T-helper 2 cell (primary cell): ENCODE data around the gene ASTL.
A peak's percentile ranks its signal among the peaks of the same experiment; 100 is the strongest.

ENCODE experiments used
- DNase-seq, 5 experiments: peaks; one replicate each; pipeline versions ENCODE4 v3.0.0 to v3.0.0-alpha.2; 2012 to 2022

Gene ASTL

GRCh38 chr2:96112501-96113366 is 25.6 kb downstream of the ASTL start:
- DNase-seq = peak in 1 of 5 experiments; percentile 5

- peak in 1 of 5 experiments; percentile 6 for DNase-seq
Observed at GRCh38 chr2:96111823-96112500, 26.3 kb downstream of the ASTL start.

GRCh38 chr2:96111257-96111640 is 27.1 kb downstream of the ASTL start:
- no peak for DNase-seq

- peak in 1 of 5 experiments; percentile 5 for DNase-seq
Observed at GRCh38 chr2:96110621-96111256, 27.6 kb downstream of the ASTL start.

DNA sequence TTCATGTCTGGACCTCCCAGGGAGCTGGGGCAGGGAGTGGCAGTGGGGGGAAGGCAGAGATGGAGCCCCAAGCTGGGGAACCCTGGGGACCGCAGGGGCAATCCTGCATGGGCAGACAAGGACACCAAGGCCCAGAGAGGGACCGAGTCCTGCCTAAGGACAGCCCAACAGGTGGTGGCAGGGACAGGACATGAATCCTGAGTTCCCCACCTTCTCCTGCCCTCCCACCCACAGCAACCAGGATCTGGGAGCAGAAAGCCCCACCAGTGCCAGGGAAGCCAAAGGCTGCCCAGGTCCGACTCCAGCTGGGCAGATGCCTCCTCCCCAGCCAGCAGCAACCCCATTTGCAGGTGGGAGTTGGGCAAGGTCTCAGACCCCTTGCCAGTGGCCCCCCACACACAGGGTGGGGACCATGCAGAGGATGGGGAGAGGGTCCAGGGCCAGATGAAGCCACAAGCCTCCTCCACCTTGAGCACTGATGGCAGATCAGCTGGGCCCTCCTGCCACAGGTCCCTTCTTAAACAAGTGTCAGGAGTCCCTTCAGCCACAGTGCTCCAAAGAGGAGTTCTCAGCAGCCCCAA is 28.3 kb downstream of the ASTL start:
- peak in 1 of 5 experiments; percentile 6 for DNase-seq

- DNase-seq = peak in 1 of 5 experiments; percentile 1
Observed at GRCh38 chr2:96109361-96109680, 29.0 kb downstream of the ASTL start.

- DNase-seq = peak in 1 of 5 experiments; percentile 3
Observed at GRCh38 chr2:96108541-96109360, 29.6 kb downstream of the ASTL start.

DNA sequence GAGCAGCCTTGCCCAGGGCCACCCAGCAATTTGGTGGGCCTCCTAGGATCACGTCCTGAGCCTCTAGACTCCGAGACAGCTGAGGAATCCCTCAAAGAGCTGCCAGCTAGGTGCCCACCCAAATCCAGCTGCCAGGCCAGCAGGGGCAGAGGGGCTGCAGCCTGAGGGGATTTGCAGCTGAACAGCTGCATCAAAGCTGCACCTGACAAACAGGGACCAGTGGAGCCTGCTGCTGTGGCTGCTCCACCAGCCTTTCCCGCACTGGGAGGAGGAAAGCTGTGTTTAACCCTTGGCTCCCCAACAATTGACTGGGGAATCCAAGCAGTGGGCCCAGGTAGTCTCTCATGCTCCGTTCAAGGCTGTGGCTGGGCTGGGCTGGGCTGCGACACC is 30.2 kb downstream of the ASTL start:
- peak in 1 of 5 experiments; percentile 2 for DNase-seq

GRCh38 chr2:96107708-96108065 is 30.6 kb downstream of the ASTL start:
- DNase-seq = peak in 1 of 5 experiments; percentile 6

- no peak for DNase-seq
Observed at GRCh38 chr2:96106991-96107707, 31.2 kb downstream of the ASTL start.

- DNase-seq = no peak
Observed at GRCh38 chr2:96105994-96106715, 32.1 kb downstream of the ASTL start.

- peak in 1 of 5 experiments; percentile 4 for DNase-seq
Observed at GRCh38 chr2:96105152-96105915, 33.0 kb downstream of the ASTL start.

GRCh38 chr2:96104487-96104861 is 33.8 kb downstream of the ASTL start:
- no peak for DNase-seq

DNA sequence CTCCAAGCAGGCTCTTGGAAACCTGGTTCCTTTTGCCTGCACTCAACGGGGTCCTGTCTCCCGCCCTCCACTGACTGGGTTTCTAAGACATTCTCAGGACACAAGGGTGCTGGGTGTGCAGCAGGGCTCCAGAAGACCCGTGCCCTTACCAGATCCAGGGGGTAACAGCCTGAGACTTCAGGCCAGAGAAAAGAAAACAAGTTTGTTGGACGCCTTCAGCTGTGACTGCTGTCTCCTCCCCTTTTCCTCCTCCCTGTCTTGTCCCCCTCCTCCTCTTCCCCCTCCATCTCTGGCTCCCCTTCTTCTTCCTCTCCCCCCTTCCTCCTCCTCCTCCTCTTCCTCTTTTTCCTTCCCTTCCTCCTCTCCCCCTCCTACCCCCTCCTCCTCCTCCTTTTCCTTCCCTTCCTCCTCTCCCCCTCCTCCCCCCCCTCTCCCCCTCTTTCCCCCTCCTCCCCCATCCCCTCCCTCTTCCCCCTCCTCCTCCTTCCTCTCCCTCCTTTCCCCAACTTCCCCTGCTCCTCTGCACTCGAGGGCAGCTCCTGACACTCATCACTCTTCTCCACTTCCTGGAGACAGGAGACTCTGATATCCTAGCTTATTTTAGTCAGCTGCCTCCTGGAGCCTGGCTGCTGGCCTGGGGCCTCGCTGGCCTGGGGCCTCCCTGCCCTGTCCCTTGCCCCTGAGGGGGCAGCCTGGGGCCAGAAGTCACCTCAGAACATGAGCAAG is 34.4 kb downstream of the ASTL start:
- DNase-seq = peak in 1 of 5 experiments; percentile 2

GRCh38 chr2:96103187-96103601 is 35.1 kb downstream of the ASTL start:
- peak in 1 of 5 experiments; percentile 4 for DNase-seq

DNA sequence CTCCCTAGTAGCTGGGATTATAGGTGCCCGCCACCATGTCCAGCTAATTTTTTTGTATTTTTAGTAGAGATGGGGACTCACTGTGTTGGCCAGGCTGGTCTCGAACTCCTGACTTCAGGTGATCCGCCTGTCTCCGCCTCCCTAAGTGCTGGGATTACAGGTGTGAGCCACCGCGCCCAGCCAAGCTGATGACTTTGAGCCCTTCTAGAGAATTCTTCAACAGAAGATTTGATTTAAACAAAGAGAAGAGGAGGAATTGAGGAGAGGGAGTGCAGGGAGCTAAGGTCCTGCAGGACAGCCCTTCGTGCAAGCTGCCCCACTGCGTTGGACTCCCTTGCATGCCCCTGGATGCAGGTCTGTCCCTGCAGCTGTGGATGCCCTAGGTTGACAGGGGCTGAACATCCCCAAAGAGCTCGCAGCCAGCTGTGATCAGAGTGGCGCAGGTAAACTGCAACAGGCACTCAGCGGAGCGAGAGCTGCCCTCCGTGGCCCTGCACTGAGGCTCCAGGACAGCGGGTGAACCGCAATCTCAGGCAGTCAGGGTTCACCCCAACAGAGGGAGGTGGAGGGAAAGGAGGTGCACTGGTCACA is 35.6 kb downstream of the ASTL start:
- DNase-seq = peak in 1 of 5 experiments; percentile 2

DNA sequence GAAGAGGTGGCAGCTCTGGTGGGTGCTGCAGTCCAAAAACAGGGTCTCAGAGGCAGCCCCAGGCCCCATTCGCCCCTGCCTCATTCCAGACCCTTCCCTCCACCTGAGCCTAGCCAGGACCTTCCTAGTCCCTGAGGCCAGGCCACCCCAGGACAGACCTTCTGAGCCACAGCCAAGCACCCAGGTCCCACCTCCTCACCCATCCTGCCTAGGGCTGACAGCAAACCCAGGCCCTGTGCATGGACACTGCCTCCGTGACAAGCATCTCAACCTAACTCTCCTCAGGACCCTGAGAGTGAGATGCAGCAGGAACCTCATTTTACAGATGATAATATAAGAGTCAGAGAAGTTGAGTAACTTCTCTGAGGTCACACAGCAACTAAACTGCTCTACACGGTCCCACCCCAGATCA is 37.4 kb downstream of the ASTL start:
- DNase-seq = peak in 1 of 5 experiments; percentile 5

DNA sequence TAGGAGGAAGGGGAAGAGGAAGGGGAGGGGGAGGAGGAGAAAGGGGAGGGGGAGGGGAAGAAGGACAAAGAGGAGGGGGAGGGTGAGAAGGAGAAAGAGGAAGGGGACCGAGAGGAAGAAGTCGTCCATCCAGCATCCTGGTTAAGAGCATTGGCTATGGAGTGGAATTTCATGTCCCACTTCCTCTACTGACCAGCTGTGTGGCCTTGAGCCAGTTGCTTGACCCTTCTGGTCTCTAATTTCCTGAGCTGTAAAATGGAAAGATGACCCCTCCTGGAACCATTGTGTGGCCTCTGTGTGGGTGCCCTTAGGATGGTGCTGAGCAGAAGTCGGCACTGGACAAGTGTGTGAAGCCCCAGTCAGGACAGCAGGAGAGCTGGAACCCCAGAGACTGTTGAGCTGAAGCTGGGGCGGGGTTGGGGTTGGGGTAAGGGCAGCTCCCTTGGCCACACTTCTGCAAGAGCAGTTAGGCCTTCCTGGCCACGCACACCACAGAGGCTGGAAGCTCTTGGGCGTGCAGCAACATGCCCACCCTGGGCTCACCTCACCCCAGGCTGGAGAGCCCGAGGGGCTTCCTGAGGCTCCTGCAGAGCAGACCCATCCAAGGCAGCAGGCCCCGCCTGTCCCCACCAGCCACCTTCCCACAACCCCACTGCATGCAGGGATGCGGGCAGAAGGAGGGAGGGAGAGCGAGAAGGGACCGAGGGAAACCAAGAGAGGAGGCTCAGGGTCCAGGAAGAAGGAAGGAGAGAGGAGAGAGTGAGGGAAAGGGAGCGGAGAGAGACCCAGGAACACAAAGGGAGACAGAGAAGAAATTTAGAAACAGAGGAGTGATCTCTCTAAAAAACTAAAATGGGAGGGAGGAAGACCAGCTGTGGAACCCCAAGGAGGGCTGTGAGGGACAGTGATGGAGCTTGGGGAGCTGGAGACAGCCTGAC is 38.2 kb downstream of the ASTL start:
- peak in 1 of 5 experiments; percentile 3 for DNase-seq
